H9 (cell line): ENCODE results near the gene TSPAN1. TPM values are rescaled to one million over a fixed set of nuclear protein-coding genes. Genes with fewer than 3 reads are reported as not detected.

Source experiments
- DNase-seq: peaks from one replicate; pipeline ENCODE4 v3.0.0-alpha.2; 2017
- H2AFZ ChIP-seq: one replicate; pipeline ENCODE4 v1.6.1; 2013; ENCODE audit warnings: mild to moderate bottlenecking, low read length, control low read depth, moderate library complexity
- H2AK5ac ChIP-seq: 2 replicates; pipeline ENCODE4 v1.6.1; 2013; ENCODE audit warnings: low read length, control low read depth, mixed read lengths; ENCODE audit not compliant: insufficient read length
- H2BK120ac ChIP-seq: one replicate; pipeline ENCODE4 v1.6.1; 2013; ENCODE audit warnings: low read depth, mild to moderate bottlenecking, low read length, control low read depth, inconsistent platforms; ENCODE audit not compliant: poor library complexity, severe bottlenecking
- H2BK12ac ChIP-seq: 2 replicates; pipeline ENCODE4 v1.6.1; 2013; ENCODE audit warnings: low read length, control low read depth, mixed read lengths, low read depth; ENCODE audit not compliant: insufficient read length
- H2BK15ac ChIP-seq: 2 replicates; pipeline ENCODE4 v1.6.1; 2013; ENCODE audit warnings: low read depth, low read length, control low read depth
- H2BK20ac ChIP-seq: one replicate; pipeline ENCODE4 v1.6.1; 2013; ENCODE audit warnings: low read depth, mild to moderate bottlenecking, low read length, control low read depth, inconsistent platforms; ENCODE audit not compliant: poor library complexity, severe bottlenecking
- H2BK5ac ChIP-seq: 2 replicates; pipeline ENCODE4 v1.6.1; 2013; ENCODE audit warnings: low read length, control low read depth, mixed read lengths; ENCODE audit not compliant: insufficient read length
- H3K14ac ChIP-seq: 2 replicates; pipeline ENCODE4 v1.6.1; 2013; ENCODE audit warnings: low read length, control low read depth; ENCODE audit not compliant: insufficient read depth
- H3K18ac ChIP-seq: 2 replicates; pipeline ENCODE4 v1.6.1; 2013; ENCODE audit warnings: low read depth, mild to moderate bottlenecking, mixed read lengths, low read length, control low read depth; ENCODE audit not compliant: insufficient read length
- H3K23ac ChIP-seq: 2 replicates; pipeline ENCODE4 v1.6.1; 2013; ENCODE audit warnings: low read length, control low read depth, mixed read lengths, low read depth; ENCODE audit not compliant: insufficient read length
- H3K23me2 ChIP-seq: 2 replicates; pipeline ENCODE4 v1.6.1; 2013; ENCODE audit warnings: low read depth, mild to moderate bottlenecking, mixed read lengths, low read length, control low read depth; ENCODE audit not compliant: insufficient read length, poor library complexity, severe bottlenecking
- H3K27ac ChIP-seq: 2 replicates; pipeline ENCODE4 v1.5.1; 2013; ENCODE audit warnings: low read length, control low read depth, mixed read lengths, low read depth; ENCODE audit not compliant: insufficient read length
- H3K27me3 ChIP-seq: 2 replicates; pipeline ENCODE4 v1.6.1; 2013; ENCODE audit warnings: low read length, control low read depth, inconsistent platforms; ENCODE audit not compliant: insufficient read depth
- H3K4ac ChIP-seq: 2 replicates; pipeline ENCODE4 v1.6.1; 2013; ENCODE audit warnings: low read depth, mild to moderate bottlenecking, control low read depth, inconsistent platforms, low read length, moderate library complexity
- H3K4me1 ChIP-seq: 2 replicates; pipeline ENCODE4 v1.6.1; 2013; ENCODE audit warnings: low read length, control low read depth, inconsistent platforms; ENCODE audit not compliant: insufficient read depth
- H3K4me2 ChIP-seq: 2 replicates; pipeline ENCODE4 v1.6.1; 2013; ENCODE audit warnings: low read length, control low read depth, mixed read lengths; ENCODE audit not compliant: insufficient read length, insufficient read depth
- H3K56ac ChIP-seq: 2 replicates; pipeline ENCODE4 v1.6.1; 2013; ENCODE audit warnings: low read depth, mild to moderate bottlenecking, mixed read lengths, low read length, control low read depth; ENCODE audit not compliant: insufficient read length
- H3K79me1 ChIP-seq: 2 replicates; pipeline ENCODE4 v1.6.1; 2013; ENCODE audit warnings: low read depth, mild to moderate bottlenecking, moderate library complexity, low read length, control low read depth, inconsistent platforms; ENCODE audit not compliant: insufficient read depth, poor library complexity, severe bottlenecking
- H3K79me2 ChIP-seq: 2 replicates; pipeline ENCODE4 v1.6.1; 2013; ENCODE audit warnings: low read length, control low read depth, inconsistent platforms; ENCODE audit not compliant: insufficient read depth
- H3K9ac ChIP-seq: 2 replicates; pipeline ENCODE4 v1.6.1; 2013; ENCODE audit warnings: low read length, control low read depth, mixed read lengths; ENCODE audit not compliant: insufficient read length; ENCODE audit errors: extremely low read depth
- H3K9me3 ChIP-seq: one replicate; pipeline ENCODE4 v1.6.1; 2013; ENCODE audit warnings: low read depth, low read length, inconsistent platforms; ENCODE audit not compliant: control insufficient read depth
- H3T11ph ChIP-seq: one replicate; pipeline ENCODE4 v1.6.1; 2013; ENCODE audit warnings: mild to moderate bottlenecking, low read length, control low read depth, inconsistent platforms
- H4K20me1 ChIP-seq: one replicate; pipeline ENCODE4 v1.6.1; 2013; ENCODE audit not compliant: control insufficient read depth, insufficient read length, insufficient read depth
- H4K5ac ChIP-seq: 2 replicates; pipeline ENCODE4 v1.6.1; 2013; ENCODE audit warnings: low read depth, mild to moderate bottlenecking, mixed read lengths, low read length, control low read depth; ENCODE audit not compliant: insufficient read length
- H4K8ac ChIP-seq: replicated peaks from 2 replicates; pipeline ENCODE4 v1.6.1; 2013; ENCODE audit warnings: low read length, control low read depth, mixed read lengths, low read depth; ENCODE audit not compliant: insufficient read length
- H4K91ac ChIP-seq: 2 replicates; pipeline ENCODE4 v1.6.1; 2013; ENCODE audit warnings: low read depth, mild to moderate bottlenecking, moderate library complexity, mixed read lengths, low read length, control low read depth; ENCODE audit not compliant: insufficient read length
- H3K27ac Mint-ChIP-seq, 3 experiments: 2 replicates in 2 of 3; 3 replicates in 1 of 3; pipeline ENCODE4 v1.8.0; 2020 to 2021; ENCODE audit warnings: mixed read lengths in 3 of 3, mild to moderate bottlenecking in 1 of 3, moderate library complexity in 1 of 3
- H3K27me3 Mint-ChIP-seq: 2 replicates; pipeline ENCODE4 v1.8.0; 2021; ENCODE audit warnings: low read depth, mild to moderate bottlenecking, moderate library complexity, mixed read lengths
- H3K36me3 Mint-ChIP-seq, 3 experiments: 2 replicates in 2 of 3; 3 replicates in 1 of 3; pipeline ENCODE4 v1.8.0; 2020 to 2021; ENCODE audit warnings: low read depth in 3 of 3, mixed read lengths in 3 of 3; ENCODE audit not compliant: insufficient read depth in 1 of 3
- H3K4me1 Mint-ChIP-seq, 2 experiments: 2 replicates each; pipeline ENCODE4 v1.8.0; 2020; ENCODE audit warnings: mixed read lengths in 2 of 2
- H3K4me3 Mint-ChIP-seq, 2 experiments: 2 replicates in 1 of 2; 3 replicates in 1 of 2; pipeline ENCODE4 v1.8.0; 2020 to 2021; ENCODE audit warnings: mild to moderate bottlenecking in 2 of 2, mixed read lengths in 2 of 2, moderate library complexity in 1 of 2
- H3K9me3 Mint-ChIP-seq, 2 experiments: 2 replicates in 1 of 2; 3 replicates in 1 of 2; pipeline ENCODE4 v1.8.0; 2020; ENCODE audit warnings: mild to moderate bottlenecking in 2 of 2, mixed read lengths in 2 of 2, moderate library complexity in 1 of 2
- WGBS: extraction: QIAGEN DNeasy Blood & Tissue Kit; methylation state at CpG from one replicate; pipeline ENCODE4 v1.1.7; 2013; ENCODE audit warnings: missing lambda C conversion rate, low lambda C conversion rate, mixed read lengths; ENCODE audit not compliant: insufficient read length; ENCODE audit errors: extremely low coverage; 5-methylcytosine and 5-hydroxymethylcytosine counted together
- total RNA-seq: library from RNA; stranded (reverse); gene quantifications from 2 replicates; pipeline ENCODE4 v1.2.1, GENCODE V29; 2021
- TF ChIP-seq, protein P1 (sequence below): fragments of 200-600 bp; sonication (generic); conservative IDR thresholded peaks from 3 replicates; pipeline ENCODE4 v1.8.0; 2021; ENCODE audit warnings: antibody characterized with exemption, mild to moderate bottlenecking

Gene TSPAN1
- total RNA-seq, 1 experiment from 2014 or later, result not detected

DNA sequence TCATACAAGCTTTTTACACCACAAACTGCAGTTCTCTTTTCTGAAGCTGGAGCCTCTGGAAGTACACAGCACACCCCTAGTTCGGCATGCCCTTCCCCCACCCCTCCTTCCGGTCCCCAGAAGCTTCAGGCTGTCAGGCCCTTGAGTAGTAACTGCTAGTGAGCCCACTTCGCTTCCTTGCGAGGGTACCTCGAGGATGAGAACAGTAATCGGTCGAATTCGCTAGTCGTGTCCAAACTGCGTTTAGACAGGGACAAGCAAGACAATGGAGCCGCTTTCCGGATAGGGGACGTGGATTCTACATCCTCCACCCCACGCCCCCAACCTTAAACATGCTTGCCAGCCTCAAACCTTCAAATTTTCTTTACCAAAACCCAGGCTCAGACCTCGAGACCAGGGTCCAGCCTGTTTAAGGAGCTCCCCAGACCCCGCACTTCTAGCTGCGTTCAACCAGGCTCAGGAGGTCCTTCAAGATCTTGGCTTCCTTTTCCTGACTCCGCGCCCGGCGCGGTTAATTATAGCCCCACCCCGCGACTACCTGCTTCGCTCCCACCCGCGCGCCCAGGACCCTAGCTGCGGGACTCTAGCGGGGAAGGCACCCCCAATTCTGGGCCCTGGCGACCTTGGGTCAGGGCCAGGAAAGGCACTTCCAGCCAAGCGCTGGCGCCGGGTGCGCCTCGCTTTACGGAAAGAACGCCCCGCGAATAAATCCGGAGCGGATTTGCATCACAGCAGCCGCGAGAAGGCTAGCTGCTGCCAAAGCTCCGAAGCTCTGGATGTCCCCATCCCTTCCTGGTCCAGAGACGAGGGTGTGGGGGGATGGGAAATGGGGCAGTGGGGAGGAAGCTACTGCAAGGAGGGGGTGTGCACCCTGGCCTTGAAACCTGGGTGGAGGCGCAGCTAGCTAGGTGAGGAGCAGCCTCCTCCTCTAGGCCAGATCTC lies 8.1 kb upstream of the TSPAN1 start:
- no CpG with 5 or more reads among the region's 47 CpGs for WGBS
- H3K4me2 ChIP-seq, result peak overlapping the region; percentile 44
- no peak overlapping the region for H4K8ac ChIP-seq
- H2BK15ac ChIP-seq, result no peak overlapping the region; the same call in 1 of the 2 replicates
- H3K56ac ChIP-seq, result no peak overlapping the region
- H3K9ac ChIP-seq, result no peak overlapping the region
- H3K23ac ChIP-seq, result no peak overlapping the region
- no peak overlapping the region for H2BK5ac ChIP-seq
- Mint-ChIP-seq H3K27me3 (peaks cover 51% of the 10 kb centered on the region), H3K36me3 (no peaks in the 10 kb centered on the region; a peak in 1 of 7 replicates), H3K27ac (peak overlapping the region in 1 of 3 experiments; percentile 18; a peak in 1 of 7 replicates), H3K9me3 (no peaks in the 10 kb centered on the region), H3K4me1 (peaks cover 12 to 20% of the 10 kb centered on the region in 2 experiments), H3K4me3 (peak overlapping the region in 1 of 2 experiments; percentile 48; a peak in 3 of 5 replicates)
- H2AFZ ChIP-seq, result no peak overlapping the region
- H2BK120ac ChIP-seq, result no peak overlapping the region
- no peaks in the 10 kb centered on the region for H3K9me3 ChIP-seq
- peak overlapping the region; percentile 4 for H3K14ac ChIP-seq
- H3K4ac ChIP-seq, result no peak overlapping the region
- H3K23me2 ChIP-seq, result no peaks in the 10 kb centered on the region
- H2BK12ac ChIP-seq, result no peak overlapping the region
- H4K91ac ChIP-seq, result no peak overlapping the region
- no peak overlapping the region for H3T11ph ChIP-seq
- H4K5ac ChIP-seq, result no peak overlapping the region
- peak overlapping the region; percentile 21 for H3K18ac ChIP-seq
- no peaks in the 10 kb centered on the region for H4K20me1 ChIP-seq
- no peaks in the 10 kb centered on the region; the same call in 1 of the 2 replicates for H3K27me3 ChIP-seq
- H3K27ac ChIP-seq, result no peak overlapping the region
- peak; percentile 50 for DNase-seq
- no peaks in the 10 kb centered on the region for H3K79me2 ChIP-seq
- H3K79me1 ChIP-seq, result no peaks in the 10 kb centered on the region
- no peak overlapping the region for H2BK20ac ChIP-seq
- no peaks in the 10 kb centered on the region; the same call in 1 of the 2 replicates for H3K4me1 ChIP-seq
- TF ChIP-seq, protein P1, sequence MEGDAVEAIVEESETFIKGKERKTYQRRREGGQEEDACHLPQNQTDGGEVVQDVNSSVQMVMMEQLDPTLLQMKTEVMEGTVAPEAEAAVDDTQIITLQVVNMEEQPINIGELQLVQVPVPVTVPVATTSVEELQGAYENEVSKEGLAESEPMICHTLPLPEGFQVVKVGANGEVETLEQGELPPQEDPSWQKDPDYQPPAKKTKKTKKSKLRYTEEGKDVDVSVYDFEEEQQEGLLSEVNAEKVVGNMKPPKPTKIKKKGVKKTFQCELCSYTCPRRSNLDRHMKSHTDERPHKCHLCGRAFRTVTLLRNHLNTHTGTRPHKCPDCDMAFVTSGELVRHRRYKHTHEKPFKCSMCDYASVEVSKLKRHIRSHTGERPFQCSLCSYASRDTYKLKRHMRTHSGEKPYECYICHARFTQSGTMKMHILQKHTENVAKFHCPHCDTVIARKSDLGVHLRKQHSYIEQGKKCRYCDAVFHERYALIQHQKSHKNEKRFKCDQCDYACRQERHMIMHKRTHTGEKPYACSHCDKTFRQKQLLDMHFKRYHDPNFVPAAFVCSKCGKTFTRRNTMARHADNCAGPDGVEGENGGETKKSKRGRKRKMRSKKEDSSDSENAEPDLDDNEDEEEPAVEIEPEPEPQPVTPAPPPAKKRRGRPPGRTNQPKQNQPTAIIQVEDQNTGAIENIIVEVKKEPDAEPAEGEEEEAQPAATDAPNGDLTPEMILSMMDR, result no peak
- no peak overlapping the region for H2AK5ac ChIP-seq
